KMS-11 (cell line): ENCODE results near the gene MYOZ1.

Experiments used
- H2AFZ ChIP-seq: fragments of 200-600 bp; sonication (generic); 2 replicates; pipeline ENCODE4 v1.6.1; 2016; ENCODE audit warnings: antibody characterized with exemption, mixed run types, low read depth
- H3K27ac ChIP-seq: fragments of 200-600 bp; sonication (generic); 2 replicates; pipeline ENCODE4 v1.6.1; 2016; ENCODE audit warnings: mild to moderate bottlenecking, mixed run types
- H3K27me3 ChIP-seq: fragments of 200-600 bp; sonication (generic); 2 replicates; pipeline ENCODE4 v1.6.1; 2017; ENCODE audit warnings: mild to moderate bottlenecking, low read depth, mixed run types, moderate library complexity; ENCODE audit not compliant: insufficient read depth
- H3K36me3 ChIP-seq: fragments of 200-600 bp; sonication (generic); 2 replicates; pipeline ENCODE4 v1.6.1; 2017; ENCODE audit warnings: mild to moderate bottlenecking, mixed run types; ENCODE audit not compliant: insufficient read depth
- H3K4me1 ChIP-seq: fragments of 200-600 bp; sonication (generic); 2 replicates; pipeline ENCODE4 v1.6.1; 2016; ENCODE audit warnings: mild to moderate bottlenecking, low read depth, mixed run types; ENCODE audit not compliant: poor library complexity, severe bottlenecking
- H3K4me2 ChIP-seq: fragments of 200-600 bp; sonication (generic); 2 replicates; pipeline ENCODE4 v1.7.0; 2016; ENCODE audit warnings: mild to moderate bottlenecking, mixed run types
- H3K4me3 ChIP-seq: fragments of 200-600 bp; sonication (generic); IDR thresholded peaks from 2 replicates; pipeline ENCODE4 v1.6.1; 2017; ENCODE audit warnings: low read depth, low read length, mixed read lengths; ENCODE audit not compliant: insufficient read depth
- H3K79me2 ChIP-seq: fragments of 200-600 bp; sonication (generic); 2 replicates; pipeline ENCODE4 v1.6.1; 2016; ENCODE audit warnings: low read depth, mixed run types; ENCODE audit not compliant: insufficient read depth
- H3K9ac ChIP-seq: fragments of 200-600 bp; sonication (generic); 2 replicates; pipeline ENCODE4 v1.6.1; 2016; ENCODE audit warnings: mild to moderate bottlenecking, mixed run types
- H4K20me1 ChIP-seq: fragments of 200-600 bp; sonication (generic); 2 replicates; pipeline ENCODE4 v1.6.1; 2016; ENCODE audit warnings: mild to moderate bottlenecking, mixed run types; ENCODE audit not compliant: insufficient read depth
- TF ChIP-seq, protein P1 (sequence below): fragments of 200-600 bp; sonication (generic); conservative IDR thresholded peaks from 2 replicates; pipeline ENCODE4 v1.6.1; 2017; ENCODE audit warnings: low read depth, mild to moderate bottlenecking, antibody characterized with exemption, low read length, moderate library complexity, mixed read lengths

The MYOZ1 gene

DNA sequence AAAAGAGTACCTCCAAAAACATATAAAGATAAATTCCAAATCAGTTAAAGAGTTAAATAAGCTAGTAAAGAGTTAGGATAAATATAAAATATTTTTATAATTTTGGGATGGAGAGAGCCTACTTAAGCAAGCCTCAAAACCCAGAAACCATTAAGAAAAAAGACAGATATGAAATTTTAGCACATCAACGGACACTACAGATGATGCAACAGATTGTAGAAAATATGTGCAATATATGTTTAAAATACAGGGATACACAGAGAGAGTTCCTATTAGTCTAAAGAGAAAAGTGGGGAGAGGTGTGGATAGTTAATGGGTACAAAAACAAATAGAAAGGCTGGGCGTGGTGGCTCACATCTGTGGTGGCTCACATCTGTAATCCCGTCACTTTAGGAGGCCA lies 26.6 kb downstream of the MYOZ1 start:
- no peak overlapping the region for H3K9ac ChIP-seq
- no peak overlapping the region for H2AFZ ChIP-seq
- H3K27me3 ChIP-seq: no peaks in the 10 kb centered on the region
- no peak overlapping the region for H3K4me2 ChIP-seq
- H4K20me1 ChIP-seq: no peaks in the 10 kb centered on the region
- H3K4me1 ChIP-seq: no peaks in the 10 kb centered on the region
- H3K79me2 ChIP-seq: no peaks in the 10 kb centered on the region
- H3K4me3 ChIP-seq: no peak overlapping the region
- TF ChIP-seq, protein P1, sequence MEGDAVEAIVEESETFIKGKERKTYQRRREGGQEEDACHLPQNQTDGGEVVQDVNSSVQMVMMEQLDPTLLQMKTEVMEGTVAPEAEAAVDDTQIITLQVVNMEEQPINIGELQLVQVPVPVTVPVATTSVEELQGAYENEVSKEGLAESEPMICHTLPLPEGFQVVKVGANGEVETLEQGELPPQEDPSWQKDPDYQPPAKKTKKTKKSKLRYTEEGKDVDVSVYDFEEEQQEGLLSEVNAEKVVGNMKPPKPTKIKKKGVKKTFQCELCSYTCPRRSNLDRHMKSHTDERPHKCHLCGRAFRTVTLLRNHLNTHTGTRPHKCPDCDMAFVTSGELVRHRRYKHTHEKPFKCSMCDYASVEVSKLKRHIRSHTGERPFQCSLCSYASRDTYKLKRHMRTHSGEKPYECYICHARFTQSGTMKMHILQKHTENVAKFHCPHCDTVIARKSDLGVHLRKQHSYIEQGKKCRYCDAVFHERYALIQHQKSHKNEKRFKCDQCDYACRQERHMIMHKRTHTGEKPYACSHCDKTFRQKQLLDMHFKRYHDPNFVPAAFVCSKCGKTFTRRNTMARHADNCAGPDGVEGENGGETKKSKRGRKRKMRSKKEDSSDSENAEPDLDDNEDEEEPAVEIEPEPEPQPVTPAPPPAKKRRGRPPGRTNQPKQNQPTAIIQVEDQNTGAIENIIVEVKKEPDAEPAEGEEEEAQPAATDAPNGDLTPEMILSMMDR: no peak
- no peaks in the 10 kb centered on the region for H3K36me3 ChIP-seq
- H3K27ac ChIP-seq: no peak overlapping the region

DNA sequence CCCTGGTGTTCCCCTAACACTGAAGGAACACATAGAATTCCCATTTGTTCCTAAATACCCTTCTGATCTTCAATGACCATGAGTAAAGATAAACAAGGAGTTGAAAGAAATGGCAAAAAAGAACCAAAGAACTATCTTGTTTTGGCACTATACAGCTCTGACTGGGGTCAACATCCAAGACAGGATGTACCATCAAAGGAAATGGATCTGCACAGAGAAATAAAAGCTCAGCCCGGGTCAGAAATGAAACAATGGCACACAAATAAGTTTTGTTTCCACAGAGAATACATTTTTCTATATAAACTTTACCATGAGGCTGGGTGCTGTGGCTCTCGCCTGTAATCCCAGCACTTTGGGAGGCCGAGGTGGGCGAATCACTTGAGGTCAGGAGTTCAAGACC lies 32.2 kb downstream of the MYOZ1 start:
- Histone ChIP-seq H3K79me2 (no peaks in the 10 kb centered on the region), H3K4me2 (no peak overlapping the region), H3K9ac (no peak overlapping the region), H4K20me1 (no peaks in the 10 kb centered on the region), H3K27me3 (no peaks in the 10 kb centered on the region), H3K4me1 (no peaks in the 10 kb centered on the region), H3K27ac (no peak overlapping the region), H3K36me3 (no peaks in the 10 kb centered on the region), H3K4me3 (no peak overlapping the region), H2AFZ (no peak overlapping the region)
- TF ChIP-seq, protein P1: no peak

- TF ChIP-seq, protein P1: no peak
- Histone ChIP-seq H3K9ac (no peak overlapping the region), H3K4me1 (peaks cover 12% of the 10 kb centered on the region), H3K4me2 (no peak overlapping the region), H3K4me3 (no peak overlapping the region), H3K27ac (no peak overlapping the region), H3K36me3 (no peaks in the 10 kb centered on the region), H2AFZ (no peak overlapping the region), H4K20me1 (no peaks in the 10 kb centered on the region), H3K79me2 (no peaks in the 10 kb centered on the region), H3K27me3 (no peaks in the 10 kb centered on the region)
Measured at GRCh38 chr10:73601486-73601921, 39.8 kb downstream of the MYOZ1 start.

DNA sequence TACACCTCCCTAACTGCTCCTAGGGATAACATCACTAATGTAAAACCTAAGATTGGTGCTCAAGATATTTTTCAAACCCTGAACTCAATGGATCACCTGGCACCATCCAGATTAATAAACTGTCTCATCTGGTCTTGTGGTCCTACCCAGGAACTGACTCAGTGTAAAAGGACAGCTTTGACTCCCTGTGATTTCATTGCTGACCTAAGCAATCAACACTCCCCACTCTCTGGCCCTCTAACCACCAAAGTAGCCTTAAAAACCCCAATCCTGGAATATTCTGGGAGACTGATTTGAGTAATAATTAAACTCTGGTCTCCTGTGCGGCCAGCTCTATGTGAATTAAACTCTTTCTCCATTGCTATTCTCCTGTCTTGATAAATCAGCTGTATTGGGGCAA lies 43.9 kb downstream of the MYOZ1 start:
- Histone ChIP-seq H3K27me3 (no peaks in the 10 kb centered on the region), H3K79me2 (no peaks in the 10 kb centered on the region), H2AFZ (no peak overlapping the region), H3K27ac (no peak overlapping the region), H4K20me1 (no peaks in the 10 kb centered on the region), H3K4me3 (no peak overlapping the region), H3K36me3 (no peaks in the 10 kb centered on the region), H3K4me2 (no peak overlapping the region), H3K4me1 (peaks cover 12% of the 10 kb centered on the region), H3K9ac (no peak overlapping the region)
- TF ChIP-seq, protein P1: no peak
